Breast epithelium (tissue), 3 donors: ENCODE results near the gene OR2M5.

Experiments
- POLR2A ChIP-seq: fragments of 450-650 bp; IDR thresholded peaks from one replicate; pipeline ENCODE4 v1.6.1; 2016; ENCODE audit warnings: antibody characterized with exemption, mild to moderate bottlenecking, moderate library complexity
- TF ChIP-seq, protein P1 (sequence below), 3 donors: fragments of 450-650 bp; IDR thresholded peaks; one replicate each; pipeline ENCODE4 v1.5.1; 2016 to 2017; ENCODE audit warnings: antibody characterized with exemption in 3 of 3, mild to moderate bottlenecking in 3 of 3, moderate library complexity in 3 of 3

DNA sequence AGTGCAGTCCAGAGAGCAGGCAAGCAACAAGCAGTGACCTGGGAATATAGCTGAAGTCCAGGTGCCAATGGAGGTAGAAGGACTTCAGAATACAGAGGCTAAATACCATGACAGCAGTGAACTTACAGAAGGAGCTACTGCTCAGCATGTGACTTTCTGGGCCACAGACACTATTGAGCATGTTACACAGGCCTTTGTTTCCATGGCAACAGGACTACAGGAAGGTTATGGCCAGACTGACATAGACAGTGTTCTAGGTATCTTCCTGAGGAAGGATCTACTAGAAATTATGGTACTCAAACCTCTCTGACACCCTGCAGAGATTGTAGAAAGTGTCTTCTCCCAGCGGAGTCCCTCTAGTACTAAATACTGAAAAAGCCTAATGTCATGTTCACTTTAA lies 11.0 kb downstream of the OR2M5 start:
- TF ChIP-seq, protein P1, sequence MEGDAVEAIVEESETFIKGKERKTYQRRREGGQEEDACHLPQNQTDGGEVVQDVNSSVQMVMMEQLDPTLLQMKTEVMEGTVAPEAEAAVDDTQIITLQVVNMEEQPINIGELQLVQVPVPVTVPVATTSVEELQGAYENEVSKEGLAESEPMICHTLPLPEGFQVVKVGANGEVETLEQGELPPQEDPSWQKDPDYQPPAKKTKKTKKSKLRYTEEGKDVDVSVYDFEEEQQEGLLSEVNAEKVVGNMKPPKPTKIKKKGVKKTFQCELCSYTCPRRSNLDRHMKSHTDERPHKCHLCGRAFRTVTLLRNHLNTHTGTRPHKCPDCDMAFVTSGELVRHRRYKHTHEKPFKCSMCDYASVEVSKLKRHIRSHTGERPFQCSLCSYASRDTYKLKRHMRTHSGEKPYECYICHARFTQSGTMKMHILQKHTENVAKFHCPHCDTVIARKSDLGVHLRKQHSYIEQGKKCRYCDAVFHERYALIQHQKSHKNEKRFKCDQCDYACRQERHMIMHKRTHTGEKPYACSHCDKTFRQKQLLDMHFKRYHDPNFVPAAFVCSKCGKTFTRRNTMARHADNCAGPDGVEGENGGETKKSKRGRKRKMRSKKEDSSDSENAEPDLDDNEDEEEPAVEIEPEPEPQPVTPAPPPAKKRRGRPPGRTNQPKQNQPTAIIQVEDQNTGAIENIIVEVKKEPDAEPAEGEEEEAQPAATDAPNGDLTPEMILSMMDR (IDR thresholded peaks at IDR 0.05), result no peak
- no peak for TF ChIP-seq POLR2A
